ENCODE results near the gene TRPV2.

- no peak for TF ChIP-seq CTCF (IDR thresholded peaks at IDR 0.05)
- TF ChIP-seq POLR2A (IDR thresholded peaks at IDR 0.05) = no peak
Observed at GRCh38 chr17:16423226-16423872, 8.0 kb downstream of the TRPV2 start.

All from Peyer's patch (tissue), 4 donors.